ENCODE results near the gene ATP13A4.

Gene ATP13A4

GRCh38 chr3:193387596-193387995 lies 167.1 kb downstream of the ATP13A4 start:
- no peak for DNase-seq

- no peak for DNase-seq
Measured at GRCh38 chr3:193378706-193379105, 176.0 kb downstream of the ATP13A4 start, which contains the start of gene ATP13A5. TSS of gene ATP13A5 (minus strand) at chr3:193378753. CDS start at chr3:193378725, 28 bp downstream.

GRCh38 chr3:193377591-193377990 lies 177.1 kb downstream of the ATP13A4 start:
- DNase-seq, result no peak

GRCh38 chr3:193375614-193376013 lies 179.1 kb downstream of the ATP13A4 start:
- DNase-seq, result no peak

DNA sequence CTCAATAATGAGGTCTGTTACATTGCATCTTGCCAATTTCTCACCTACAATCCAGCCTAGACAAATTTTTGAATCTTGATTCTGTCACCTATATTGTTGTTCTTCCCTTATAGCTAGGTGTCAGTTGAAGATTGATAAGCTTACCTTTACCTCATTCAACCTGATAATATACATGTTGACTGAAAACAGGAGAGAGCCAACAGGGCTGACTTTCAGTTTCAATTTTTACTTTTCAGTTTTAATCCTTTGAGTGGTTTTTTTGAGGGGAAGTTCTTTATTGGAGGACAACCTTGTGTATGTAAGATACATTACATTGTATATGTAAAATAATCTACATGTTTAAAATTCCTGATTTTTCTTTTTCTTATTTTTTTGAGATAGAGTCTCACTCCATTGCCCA lies 181.9 kb downstream of the ATP13A4 start:
- no peak for DNase-seq

- no peak for DNase-seq
Measured at GRCh38 chr3:193367868-193368267, 186.8 kb downstream of the ATP13A4 start.

DNA sequence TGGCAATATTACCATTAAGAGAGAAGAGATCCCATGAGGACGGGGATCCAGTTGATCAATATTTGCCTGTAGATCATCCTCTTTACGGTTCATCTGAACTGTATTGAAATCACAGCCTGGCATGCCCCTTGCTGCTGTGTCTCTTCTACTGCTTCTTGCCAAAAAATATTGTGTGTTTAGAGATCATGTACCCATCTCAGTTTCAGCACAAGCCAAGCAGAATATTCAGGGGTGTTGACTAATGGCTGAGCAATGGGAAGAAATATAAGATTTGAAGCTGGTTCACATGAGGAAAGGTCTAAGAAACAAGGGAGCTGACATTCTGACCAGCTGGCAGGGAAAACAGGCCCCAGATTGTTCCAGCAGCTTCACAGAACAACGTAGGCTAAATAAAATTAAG lies 197.4 kb downstream of the ATP13A4 start:
- no peak for DNase-seq

DNA sequence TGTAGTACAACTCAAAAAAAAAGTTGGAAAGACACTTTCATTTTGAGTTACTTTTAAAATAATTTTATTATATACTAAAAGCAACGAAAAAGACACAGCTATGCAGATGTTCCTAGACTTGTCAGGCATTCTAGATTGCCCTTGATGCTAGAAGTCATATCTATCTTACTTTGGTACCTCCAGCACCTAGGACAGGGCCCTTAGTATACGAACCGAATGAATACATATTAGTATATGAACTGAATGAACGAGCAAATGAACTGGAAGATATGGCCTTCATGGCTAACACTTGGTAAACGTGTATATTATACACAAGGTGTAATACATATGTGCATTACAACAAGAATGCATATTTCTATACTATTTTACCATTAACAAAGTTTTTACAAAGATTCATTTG lies 200.3 kb downstream of the ATP13A4 start:
- no peak for DNase-seq

Measured in activated CD4-positive, CD25-positive, alpha-beta regulatory T cell treated with anti-CD3 and anti-CD28 coated beads, Interleukin-2, amount 50 U/mL, for 72 hours (primary cell).